Mesenchymal stem cell (in vitro differentiated cells and primary cell): Measurements from ENCODE around the gene FAM168A.

Experiments used
- DNase-seq: peaks from one replicate; pipeline ENCODE4 v3.0.0-alpha.2; 2013
- H2AFZ ChIP-seq: one replicate; pipeline ENCODE4 v1.6.1; 2013; ENCODE audit warnings: low read depth, mild to moderate bottlenecking, control low read depth, inconsistent platforms, low read length, moderate library complexity
- H2AK5ac ChIP-seq: 2 replicates; pipeline ENCODE4 v1.6.1; 2013; ENCODE audit warnings: low read length, moderate library complexity, mild to moderate bottlenecking, inconsistent platforms; ENCODE audit not compliant: severe bottlenecking
- H2BK120ac ChIP-seq: one replicate; pipeline ENCODE4 v1.6.1; 2013; ENCODE audit warnings: low read depth, mild to moderate bottlenecking, inconsistent platforms, low read length, moderate library complexity
- H2BK12ac ChIP-seq, 2 experiments: one replicate each; pipeline ENCODE4 v1.6.1; 2013; ENCODE audit warnings: inconsistent platforms in 2 of 2, low read length in 2 of 2, mild to moderate bottlenecking in 2 of 2, moderate library complexity in 2 of 2, control low read depth in 1 of 2
- H2BK15ac ChIP-seq: one replicate; pipeline ENCODE4 v1.6.1; 2013; ENCODE audit warnings: mild to moderate bottlenecking, low read depth, inconsistent platforms; ENCODE audit not compliant: poor library complexity, severe bottlenecking
- H2BK5ac ChIP-seq: 2 replicates; pipeline ENCODE4 v1.6.1; 2013; ENCODE audit warnings: low read depth, mild to moderate bottlenecking, low read length, control low read depth, inconsistent platforms; ENCODE audit not compliant: poor library complexity, severe bottlenecking
- H3K14ac ChIP-seq, 2 experiments: one replicate each; pipeline ENCODE4 v1.6.1; 2013; ENCODE audit warnings: inconsistent platforms in 2 of 2, low read length in 2 of 2, control low read depth in 1 of 2, mild to moderate bottlenecking in 1 of 2, moderate library complexity in 1 of 2
- H3K18ac ChIP-seq, 2 experiments: one replicate each; pipeline ENCODE4 v1.6.1; 2013; ENCODE audit warnings: inconsistent platforms in 2 of 2, low read length in 2 of 2, control low read depth in 1 of 2, low read depth in 1 of 2, mild to moderate bottlenecking in 1 of 2
- H3K23ac ChIP-seq, 2 experiments: one replicate each; pipeline ENCODE4 v1.6.1; 2013; ENCODE audit warnings: inconsistent platforms in 2 of 2, low read length in 2 of 2, mild to moderate bottlenecking in 2 of 2, moderate library complexity in 2 of 2, control low read depth in 1 of 2
- H3K27ac ChIP-seq: 2 replicates; pipeline ENCODE4 v1.5.1; 2013; ENCODE audit warnings: mild to moderate bottlenecking, moderate library complexity, low read length, control low read depth, inconsistent platforms; ENCODE audit not compliant: poor library complexity, severe bottlenecking
- H3K27me3 ChIP-seq, 2 experiments: 2 replicates each; pipeline versions ENCODE4 v1.6.1 to v1.7.0; 2013; ENCODE audit warnings: low read length in 2 of 2, mild to moderate bottlenecking in 2 of 2, moderate library complexity in 2 of 2, control low read depth in 1 of 2, inconsistent platforms in 1 of 2; ENCODE audit not compliant: control insufficient read depth in 1 of 2, insufficient read depth in 1 of 2
- H3K36me3 ChIP-seq, 2 experiments: 2 replicates each; pipeline versions ENCODE4 v1.6.1 to v1.7.0; 2013; ENCODE audit warnings: low read length in 2 of 2, control low read depth in 1 of 2, inconsistent platforms in 1 of 2, low read depth in 1 of 2, mild to moderate bottlenecking in 1 of 2; ENCODE audit not compliant: insufficient read depth in 2 of 2, control insufficient read depth in 1 of 2
- H3K4ac ChIP-seq, 2 experiments: one replicate each; pipeline ENCODE4 v1.6.1; 2013; ENCODE audit warnings: inconsistent platforms in 2 of 2, low read length in 2 of 2, mild to moderate bottlenecking in 2 of 2, moderate library complexity in 2 of 2, control low read depth in 1 of 2, low read depth in 1 of 2
- H3K4me1 ChIP-seq: 2 replicates; pipeline ENCODE4 v1.6.1; 2013; ENCODE audit warnings: low read depth, low read length, control low read depth; ENCODE audit not compliant: control insufficient read depth, insufficient read depth
- H3K4me2 ChIP-seq: 2 replicates; pipeline ENCODE4 v1.6.1; 2013; ENCODE audit warnings: low read length, mild to moderate bottlenecking, inconsistent platforms; ENCODE audit not compliant: poor library complexity, severe bottlenecking
- H3K4me3 ChIP-seq, 2 experiments: 2 replicates each; pipeline versions ENCODE4 v1.5.1 to v1.7.0; 2013; ENCODE audit warnings: low read length in 2 of 2, mild to moderate bottlenecking in 2 of 2, control low read depth in 1 of 2, low read depth in 1 of 2; ENCODE audit not compliant: insufficient read depth in 1 of 2
- H3K79me1 ChIP-seq: replicated peaks from 2 replicates; pipeline ENCODE4 v1.6.1; 2013; ENCODE audit warnings: mild to moderate bottlenecking, control low read depth, low read length, inconsistent platforms; ENCODE audit not compliant: poor library complexity, severe bottlenecking
- H3K9ac ChIP-seq: 2 replicates; pipeline ENCODE4 v1.7.0; 2013; ENCODE audit warnings: mild to moderate bottlenecking, low read length, moderate library complexity
- H3K9me3 ChIP-seq: 2 replicates; pipeline ENCODE4 v1.7.0; 2013; ENCODE audit warnings: mild to moderate bottlenecking, low read length; ENCODE audit not compliant: control insufficient read depth
- H4K8ac ChIP-seq: one replicate; pipeline ENCODE4 v1.6.1; 2013; ENCODE audit warnings: inconsistent platforms, mild to moderate bottlenecking, low read length, moderate library complexity
- H4K91ac ChIP-seq: one replicate; pipeline ENCODE4 v1.6.1; 2013; ENCODE audit warnings: mild to moderate bottlenecking, low read length, inconsistent platforms
- WGBS: methylation state at CpG from one replicate; pipeline ENCODE4 v1.1.7; 2013; ENCODE audit warnings: mixed read lengths; 5-methylcytosine and 5-hydroxymethylcytosine counted together

The FAM168A gene

DNA sequence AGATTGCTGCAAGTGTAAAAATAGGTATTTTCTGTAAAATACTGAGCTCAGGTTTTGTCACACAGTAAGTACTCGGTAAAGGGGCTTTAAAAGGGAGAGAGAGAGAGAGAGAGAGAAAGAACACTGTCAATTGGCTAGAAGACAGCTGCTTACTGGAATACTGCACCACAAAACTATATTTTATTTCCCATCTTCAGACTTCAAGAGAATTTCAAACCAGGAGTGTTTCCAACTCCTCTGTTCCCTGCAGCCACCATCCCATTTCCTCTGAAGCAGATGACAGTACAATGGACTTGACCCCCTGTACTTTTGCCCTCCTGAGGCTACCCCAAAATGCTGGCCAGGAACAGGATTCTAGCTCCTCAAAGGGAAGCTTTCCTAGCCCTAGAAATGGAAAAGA, 132.0 kb downstream of the FAM168A start:
- no peaks in the 10 kb centered on the region for H3K9me3 ChIP-seq
- H3K36me3 ChIP-seq, result peaks cover 0 to 4% of the 10 kb centered on the region in 2 experiments
- no peak overlapping the region for H2BK15ac ChIP-seq
- peak; percentile 8 for DNase-seq
- H3K18ac ChIP-seq, result no peak overlapping the region
- no peak overlapping the region for H4K91ac ChIP-seq
- no peak overlapping the region for H2AFZ ChIP-seq
- no peak overlapping the region for H3K4me2 ChIP-seq
- H3K4ac ChIP-seq, result no peak overlapping the region
- no peak overlapping the region for H3K9ac ChIP-seq
- H3K4me3 ChIP-seq, result no peak overlapping the region
- H3K27me3 ChIP-seq, result no peaks in the 10 kb centered on the region
- WGBS, result no CpG with 5 or more reads among the region's 1 CpG
- no peak overlapping the region for H2BK120ac ChIP-seq
- no peak overlapping the region for H4K8ac ChIP-seq
- no peak overlapping the region for H3K14ac ChIP-seq
- peaks cover 9% of the 10 kb centered on the region for H3K79me1 ChIP-seq
- H2AK5ac ChIP-seq, result no peak overlapping the region
- no peaks in the 10 kb centered on the region for H3K4me1 ChIP-seq
- no peak overlapping the region for H2BK12ac ChIP-seq
- H2BK5ac ChIP-seq, result no peak overlapping the region
- H3K27ac ChIP-seq, result no peak overlapping the region
- no peak overlapping the region for H3K23ac ChIP-seq

DNA sequence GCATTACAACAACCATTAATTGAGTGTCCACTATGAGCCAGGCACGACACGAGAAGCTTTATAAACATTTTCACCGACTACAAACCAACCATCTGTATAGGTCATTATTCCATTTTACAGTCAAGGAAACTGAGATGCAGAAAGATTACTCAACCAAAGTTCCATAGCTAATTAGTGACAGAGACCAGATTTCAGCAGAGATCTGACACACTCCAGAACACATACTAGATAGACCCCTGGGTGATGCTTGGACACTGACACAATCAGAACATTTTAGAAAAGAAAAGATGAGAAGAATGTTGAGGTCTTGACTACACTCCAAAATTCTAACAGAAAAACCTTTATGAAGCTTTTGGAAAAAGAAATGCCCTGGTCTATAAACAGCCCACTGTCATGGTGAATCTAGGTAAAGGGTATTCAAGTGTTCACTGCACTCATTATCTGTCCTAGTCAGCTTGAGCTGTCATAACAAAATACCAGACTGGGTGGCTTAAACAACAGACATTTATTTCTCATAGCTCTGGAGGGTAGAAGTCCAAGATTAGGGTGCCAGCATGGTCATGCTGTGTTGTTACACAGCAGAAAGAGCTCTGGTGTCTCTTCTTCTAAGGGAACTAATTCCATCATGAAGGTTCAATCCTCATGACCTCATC, 132.8 kb downstream of the FAM168A start:
- no peaks in the 10 kb centered on the region for H3K27me3 ChIP-seq
- H3K9ac ChIP-seq, result no peak overlapping the region
- no peak overlapping the region for H2BK5ac ChIP-seq
- H3K4me1 ChIP-seq, result no peaks in the 10 kb centered on the region
- peaks cover 0 to under 1% of the 10 kb centered on the region in 2 experiments for H3K36me3 ChIP-seq
- H2BK15ac ChIP-seq, result no peak overlapping the region
- peaks cover 4% of the 10 kb centered on the region for H3K79me1 ChIP-seq
- H3K23ac ChIP-seq, result no peak overlapping the region
- H2BK12ac ChIP-seq, result no peak overlapping the region
- no peak overlapping the region for H3K4me3 ChIP-seq
- no peak overlapping the region for H4K91ac ChIP-seq
- H3K4me2 ChIP-seq, result no peak overlapping the region
- peak; percentile 34 for DNase-seq
- H4K8ac ChIP-seq, result no peak overlapping the region
- H3K27ac ChIP-seq, result no peak overlapping the region
- H3K4ac ChIP-seq, result no peak overlapping the region
- H3K14ac ChIP-seq, result no peak overlapping the region
- 57% methylated on average over 3 of the region's 3 CpGs for WGBS
- no peak overlapping the region for H2BK120ac ChIP-seq
- H2AFZ ChIP-seq, result no peak overlapping the region
- H3K18ac ChIP-seq, result no peak overlapping the region
- H2AK5ac ChIP-seq, result no peak overlapping the region
- H3K9me3 ChIP-seq, result no peaks in the 10 kb centered on the region

DNA sequence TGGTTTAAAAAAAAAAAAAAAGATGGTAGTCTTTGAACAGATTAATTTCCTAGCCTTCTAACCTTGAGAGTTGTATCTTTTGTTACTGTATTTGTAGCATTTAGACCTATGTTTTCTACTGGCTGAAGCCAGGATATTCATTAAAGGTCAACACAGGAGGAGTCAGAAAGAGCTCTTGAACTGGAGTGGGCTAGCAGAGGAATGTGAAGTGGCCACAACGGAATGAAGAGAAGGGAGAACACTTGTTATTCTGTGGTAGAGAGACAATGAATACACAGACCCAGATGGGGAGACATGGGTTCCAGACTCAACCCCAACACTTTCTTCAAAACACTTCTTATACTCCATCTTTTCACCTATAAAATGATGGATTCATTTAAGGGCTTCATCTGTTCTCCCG, 133.6 kb downstream of the FAM168A start:
- Histone ChIP-seq H3K9ac (no peak overlapping the region), H4K8ac (no peak overlapping the region), H2AFZ (no peak overlapping the region), H3K4me3 (no peak overlapping the region), H2AK5ac (no peak overlapping the region), H3K27me3 (no peaks in the 10 kb centered on the region), H2BK5ac (no peak overlapping the region), H3K79me1 (peaks cover 4% of the 10 kb centered on the region), H2BK15ac (no peak overlapping the region), H2BK120ac (no peak overlapping the region), H3K9me3 (no peaks in the 10 kb centered on the region), H3K4me1 (no peaks in the 10 kb centered on the region), H3K23ac (no peak overlapping the region), H3K14ac (no peak overlapping the region), H2BK12ac (no peak overlapping the region), H3K4ac (no peak overlapping the region), H3K18ac (no peak overlapping the region), H3K36me3 (no peaks in the 10 kb centered on the region), H3K27ac (no peak overlapping the region), H3K4me2 (no peak overlapping the region), H4K91ac (no peak overlapping the region)
- DNase-seq, result peak; percentile 21
- WGBS, result 75% methylated on average over 1 of the region's 2 CpGs

DNA sequence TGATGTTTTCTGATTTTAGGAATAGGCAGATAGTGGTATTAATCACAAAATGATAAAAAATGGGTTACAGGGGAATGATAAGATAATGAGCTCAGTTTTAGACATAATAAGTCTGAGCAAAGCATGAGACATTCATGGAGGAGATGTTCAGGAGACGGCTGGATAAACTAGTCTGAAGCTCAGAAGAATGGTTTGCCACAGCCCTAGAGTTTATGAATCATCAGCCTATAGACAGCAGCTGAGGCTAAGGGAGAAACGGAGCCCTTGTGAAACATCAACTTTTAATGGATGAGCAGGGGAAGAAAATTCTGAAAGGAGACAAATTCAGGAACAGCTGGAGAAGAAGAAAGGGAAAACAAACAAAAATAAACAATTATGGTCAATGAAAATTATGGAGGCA, 134.6 kb downstream of the FAM168A start:
- 44% methylated on average over 2 of the region's 2 CpGs for WGBS
- Histone ChIP-seq H2AFZ (no peak overlapping the region), H2BK15ac (no peak overlapping the region), H2BK5ac (no peak overlapping the region), H3K36me3 (no peaks in the 10 kb centered on the region), H3K23ac (no peak overlapping the region), H3K4me2 (no peak overlapping the region), H4K8ac (no peak overlapping the region), H4K91ac (no peak overlapping the region), H3K4me3 (no peak overlapping the region), H2BK120ac (no peak overlapping the region), H3K9me3 (no peaks in the 10 kb centered on the region), H3K14ac (no peak overlapping the region), H3K4me1 (no peaks in the 10 kb centered on the region), H3K27ac (no peak overlapping the region), H3K27me3 (no peaks in the 10 kb centered on the region), H3K9ac (no peak overlapping the region), H2BK12ac (no peak overlapping the region), H3K4ac (no peak overlapping the region), H3K18ac (no peak overlapping the region), H2AK5ac (no peak overlapping the region), H3K79me1 (peaks cover 3% of the 10 kb centered on the region)
- DNase-seq, result peak; percentile 69
